Measurements from ENCODE around the gene HEPN1. TPM values are rescaled to one million over a fixed set of nuclear protein-coding genes. Genes with fewer than 3 reads are reported as not detected.

Gene HEPN1
- total RNA-seq (2014; rRNA removed; shearing (Covaris generic)), result 0.05 TPM in 1 of 2 replicates, not detected in the other
- not detected in 2 replicates for polyA plus RNA-seq (2015; cell fraction: cytosol; rRNA removed)
- polyA plus RNA-seq (2015; cell fraction: nucleus; rRNA removed), result not detected in 2 replicates

DNA sequence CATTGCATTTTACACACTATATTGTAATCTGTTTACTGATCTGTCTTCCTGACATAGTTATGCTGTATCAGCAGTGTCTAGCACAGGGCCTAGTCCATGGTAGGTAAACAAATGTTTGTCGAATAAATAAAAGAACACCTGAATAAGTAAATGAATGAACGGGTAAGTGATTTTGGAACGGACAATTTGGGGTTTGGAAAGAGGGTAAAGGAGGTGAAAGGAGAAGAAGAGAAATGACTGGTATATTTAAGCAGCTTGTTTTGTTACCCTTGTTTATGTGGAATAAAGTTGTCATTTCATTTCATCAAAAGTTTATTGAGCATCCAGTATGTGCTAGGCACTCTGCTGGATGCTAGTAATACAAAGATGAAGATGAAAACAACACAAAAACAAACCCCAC lies at the start of gene HEPN1:
Gene HEPN1, plus strand, starts transcription at position 301 of the 400 bp plus-strand sequence.
- DNase-seq (ENCODE audit: low read depth), result no peak

DNA sequence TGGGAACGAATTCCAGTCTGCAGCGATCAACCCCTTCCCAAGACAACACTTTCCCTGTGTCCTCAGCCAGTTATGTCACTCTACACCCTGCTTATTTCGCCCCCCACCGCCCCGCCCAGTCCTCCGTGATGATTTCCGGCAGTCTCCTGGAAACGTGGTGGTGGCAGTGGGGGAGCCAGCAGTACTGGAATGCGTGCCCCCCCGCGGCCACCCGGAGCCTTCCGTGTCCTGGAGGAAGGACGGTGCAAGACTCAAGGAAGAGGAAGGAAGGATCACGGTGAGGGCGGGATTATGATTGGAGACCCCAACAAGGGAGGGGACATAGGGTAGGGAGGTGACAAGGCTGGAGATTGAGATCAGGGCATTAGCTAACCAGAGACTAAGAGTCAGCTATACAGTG lies 49.7 kb upstream of the HEPN1 start:
- no peak for DNase-seq (ENCODE audit: low read depth)

DNA sequence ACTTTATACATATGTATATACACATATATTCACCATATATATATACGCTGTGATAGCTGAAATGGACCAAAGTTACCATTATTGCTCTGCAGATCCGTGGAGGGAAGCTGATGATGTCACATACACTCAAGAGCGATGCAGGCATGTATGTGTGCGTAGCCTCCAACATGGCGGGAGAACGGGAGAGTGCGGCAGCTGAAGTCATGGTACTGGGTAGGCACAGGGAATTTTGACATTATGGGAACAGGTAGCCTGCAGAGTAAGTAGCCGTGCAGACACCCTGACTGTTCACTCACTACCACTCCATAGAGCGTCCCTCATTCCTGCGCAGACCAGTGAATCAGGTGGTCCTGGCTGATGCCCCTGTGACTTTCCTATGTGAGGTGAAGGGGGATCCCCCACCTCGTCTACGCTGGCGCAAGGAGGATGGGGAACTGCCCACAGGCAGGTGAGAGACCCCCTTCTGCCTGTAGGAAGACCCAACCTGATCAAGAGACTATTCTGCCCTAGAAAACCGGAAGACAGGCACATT lies 49.1 kb upstream of the HEPN1 start:
- DNase-seq (ENCODE audit: low read depth), result no peak

DNA sequence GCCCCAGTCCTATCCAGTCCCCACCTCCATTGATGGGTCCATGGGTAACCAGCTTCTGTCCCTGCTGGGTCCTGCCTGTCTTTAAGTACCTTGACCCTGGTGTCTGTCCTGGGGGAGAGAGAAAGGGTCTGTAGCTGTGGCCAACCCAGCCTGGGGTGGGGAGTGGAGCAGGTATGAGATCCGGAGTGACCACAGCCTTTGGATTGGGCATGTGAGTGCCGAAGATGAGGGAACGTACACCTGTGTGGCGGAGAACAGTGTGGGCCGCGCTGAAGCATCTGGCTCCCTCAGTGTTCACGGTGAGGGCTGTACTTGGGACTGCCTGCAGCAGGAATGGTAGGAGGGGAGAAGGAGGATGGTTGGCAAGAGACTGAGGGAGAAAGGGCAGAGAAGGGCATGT lies 48.6 kb upstream of the HEPN1 start:
- no peak for DNase-seq (ENCODE audit: low read depth)

DNA sequence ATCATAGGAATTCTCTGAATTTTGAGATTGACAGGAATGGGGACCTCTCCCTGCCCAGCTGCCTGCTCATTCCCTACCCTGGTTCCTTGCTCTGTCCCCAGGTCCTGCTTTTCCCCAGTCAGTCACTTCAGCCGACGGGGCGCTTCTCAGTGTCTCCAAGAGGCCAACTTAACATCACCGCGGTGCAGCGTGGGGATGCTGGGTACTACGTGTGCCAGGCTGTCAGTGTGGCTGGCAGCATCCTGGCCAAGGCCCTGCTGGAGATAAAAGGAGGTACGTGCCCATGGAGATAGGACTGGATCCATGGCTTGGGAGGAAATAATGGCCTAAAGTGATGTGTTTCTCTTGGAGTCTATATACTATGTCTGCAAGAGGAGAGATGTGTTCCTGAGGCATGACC lies 46.8 kb upstream of the HEPN1 start:
- no peak for DNase-seq (ENCODE audit: low read depth)

DNA sequence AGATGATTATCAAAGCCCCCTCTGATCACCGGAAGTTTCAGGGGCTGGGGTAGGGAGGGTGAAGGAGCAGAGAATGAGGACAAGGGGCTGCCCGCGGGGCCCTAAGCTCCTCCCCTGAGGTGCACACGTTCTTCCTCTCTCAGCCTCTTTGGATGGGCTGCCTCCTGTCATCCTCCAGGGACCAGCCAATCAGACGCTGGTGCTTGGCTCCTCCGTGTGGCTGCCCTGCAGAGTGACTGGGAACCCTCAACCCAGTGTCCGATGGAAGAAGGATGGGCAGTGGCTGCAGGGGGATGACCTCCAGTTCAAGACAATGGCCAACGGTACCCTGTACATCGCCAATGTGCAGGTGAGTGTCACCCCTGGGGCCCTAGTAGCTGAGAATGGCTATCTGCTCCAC lies 46.3 kb upstream of the HEPN1 start:
- no peak for DNase-seq (ENCODE audit: low read depth)

DNA sequence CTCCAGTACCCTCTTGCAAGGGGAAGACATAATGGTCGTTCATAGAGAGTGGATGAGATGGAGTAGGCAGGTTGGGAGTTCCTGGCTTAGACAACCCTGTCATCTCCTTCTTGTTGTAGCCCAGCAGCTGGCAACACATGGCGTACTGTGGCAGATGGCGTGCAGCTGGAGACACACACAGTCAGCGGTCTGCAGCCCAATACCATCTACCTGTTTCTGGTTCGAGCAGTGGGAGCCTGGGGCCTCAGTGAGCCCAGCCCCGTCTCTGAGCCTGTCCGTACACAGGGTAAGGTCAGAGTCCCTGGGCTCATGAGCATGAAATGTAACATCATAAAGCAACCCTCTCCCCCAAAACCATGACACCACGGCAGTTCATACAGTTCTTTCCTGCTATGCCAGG lies 45.1 kb upstream of the HEPN1 start:
- no peak for DNase-seq (ENCODE audit: low read depth)

DNA sequence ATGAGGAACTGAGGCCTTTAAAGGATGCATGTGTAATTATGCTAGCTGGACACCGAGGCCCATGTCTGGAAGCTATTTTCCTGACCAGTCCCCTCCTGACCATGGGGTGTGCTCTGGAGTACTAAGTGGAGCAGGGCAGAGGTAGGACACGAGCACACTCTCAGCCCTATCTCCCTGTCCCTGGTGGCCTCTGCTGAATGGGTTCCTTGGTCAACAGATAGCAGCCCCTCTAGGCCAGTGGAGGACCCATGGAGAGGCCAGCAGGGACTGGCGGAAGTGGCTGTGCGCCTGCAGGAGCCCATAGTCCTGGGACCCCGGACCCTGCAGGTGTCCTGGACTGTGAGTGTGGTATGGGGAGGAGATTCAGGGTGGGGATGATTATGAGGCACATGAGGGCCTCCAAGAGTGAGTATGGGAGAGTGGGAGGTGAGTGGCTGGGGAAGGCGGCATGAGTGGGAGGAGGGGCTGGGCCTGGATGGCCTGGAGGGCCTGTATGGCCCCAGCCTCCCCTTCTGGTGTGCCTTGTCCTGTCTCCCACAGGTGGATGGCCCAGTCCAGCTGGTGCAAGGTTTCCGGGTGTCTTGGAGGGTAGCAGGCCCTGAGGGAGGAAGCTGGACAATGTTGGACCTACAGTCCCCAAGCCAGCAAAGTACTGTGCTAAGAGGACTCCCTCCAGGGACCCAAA lies 44.3 kb upstream of the HEPN1 start:
- DNase-seq (ENCODE audit: low read depth), result no peak

DNA sequence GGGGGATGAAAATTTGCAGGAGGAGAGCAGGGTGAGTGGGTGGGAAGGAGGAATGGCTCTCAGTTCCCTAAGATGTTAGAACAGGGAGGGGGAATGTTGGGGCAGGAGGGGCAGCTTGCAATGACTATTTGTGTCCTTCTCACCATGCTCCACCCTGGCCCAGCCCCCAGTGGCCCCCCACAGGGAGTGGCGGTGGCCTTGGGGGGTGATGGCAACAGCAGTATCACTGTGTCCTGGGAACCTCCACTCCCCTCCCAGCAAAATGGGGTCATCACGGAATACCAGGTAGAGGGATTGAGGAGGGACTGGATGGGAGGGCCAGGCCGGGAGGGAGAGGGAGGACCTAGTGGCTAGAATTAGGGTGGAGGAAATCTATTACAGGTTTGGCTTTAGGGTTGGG lies 43.6 kb upstream of the HEPN1 start:
- no peak for DNase-seq (ENCODE audit: low read depth)

DNA sequence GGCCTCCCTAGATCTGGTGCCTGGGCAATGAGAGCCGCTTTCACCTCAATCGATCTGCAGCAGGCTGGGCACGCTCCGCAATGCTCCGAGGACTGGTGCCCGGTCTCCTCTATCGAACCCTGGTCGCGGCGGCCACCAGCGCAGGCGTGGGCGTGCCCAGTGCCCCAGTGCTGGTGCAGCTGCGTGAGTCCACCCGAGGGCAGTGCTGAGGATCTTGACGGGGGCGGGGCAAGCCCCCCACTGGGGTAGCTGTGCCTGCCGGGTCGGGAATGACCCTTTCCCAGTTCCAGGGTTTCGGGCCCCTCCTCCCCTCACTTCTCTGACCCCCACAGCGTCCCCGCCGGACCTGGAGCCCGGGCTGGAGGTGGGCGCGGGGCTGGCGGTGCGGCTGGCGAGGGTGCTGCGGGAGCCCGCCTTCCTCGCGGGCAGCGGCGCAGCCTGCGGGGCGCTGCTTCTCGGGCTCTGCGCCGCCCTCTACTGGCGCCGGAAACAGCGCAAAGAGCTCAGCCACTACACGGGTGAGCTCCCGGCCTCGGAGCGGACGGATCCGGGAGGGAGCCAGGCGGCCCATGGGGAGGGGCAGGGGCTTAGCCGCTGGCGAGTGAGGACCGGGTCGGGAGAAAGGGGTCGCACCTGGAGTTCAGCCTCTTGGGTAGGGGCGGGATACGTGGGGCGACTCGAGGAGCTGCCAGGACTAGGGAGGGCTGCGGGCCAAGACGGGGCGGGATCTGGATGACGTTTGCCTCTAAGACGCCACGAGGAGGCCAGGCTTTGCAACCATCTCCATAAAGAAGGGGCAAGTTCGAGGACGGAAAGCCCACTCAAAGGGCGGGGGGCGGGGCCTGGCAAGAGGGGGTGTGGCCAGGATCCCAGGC lies 42.9 kb upstream of the HEPN1 start:
- peak; percentile 91 for DNase-seq (ENCODE audit: low read depth)

DNA sequence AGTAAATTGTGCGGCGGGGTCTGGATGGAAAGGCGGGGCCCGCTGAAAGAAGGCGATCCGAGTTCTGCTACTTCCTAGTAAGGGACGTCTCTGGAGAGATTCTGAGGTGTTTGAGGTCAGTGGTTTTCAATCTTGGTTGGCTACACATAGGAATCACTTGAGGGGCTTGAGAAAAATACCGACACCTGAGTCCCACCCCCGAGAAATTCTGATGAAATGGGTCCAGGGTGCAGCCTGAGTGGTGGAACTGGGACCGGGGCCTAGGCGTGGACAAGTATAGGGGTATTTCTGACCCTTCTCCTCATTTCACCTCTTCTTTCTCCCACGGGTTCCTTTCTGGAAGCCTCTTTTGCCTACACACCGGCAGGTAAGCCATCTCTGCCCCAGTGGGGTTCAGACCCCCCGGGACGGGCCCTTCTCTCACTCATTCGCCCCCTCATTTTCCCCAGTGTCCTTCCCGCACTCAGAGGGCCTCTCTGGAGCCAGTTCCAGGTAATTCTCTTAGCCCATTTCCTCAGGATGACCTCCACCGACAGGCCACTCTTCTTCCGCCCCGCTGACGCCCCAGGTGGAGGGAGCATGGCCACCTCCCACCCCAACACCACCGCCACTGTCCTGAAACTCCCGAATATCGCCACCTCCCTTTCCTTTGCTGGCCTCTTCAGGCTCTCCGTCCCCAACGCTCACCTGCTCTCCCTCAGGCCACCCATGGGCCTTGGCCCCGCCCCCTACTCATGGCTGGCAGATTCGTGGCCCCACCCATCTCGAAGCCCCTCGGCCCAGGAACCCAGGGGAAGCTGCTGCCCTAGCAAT lies 42.0 kb upstream of the HEPN1 start:
- DNase-seq (ENCODE audit: low read depth), result no peak

DNA sequence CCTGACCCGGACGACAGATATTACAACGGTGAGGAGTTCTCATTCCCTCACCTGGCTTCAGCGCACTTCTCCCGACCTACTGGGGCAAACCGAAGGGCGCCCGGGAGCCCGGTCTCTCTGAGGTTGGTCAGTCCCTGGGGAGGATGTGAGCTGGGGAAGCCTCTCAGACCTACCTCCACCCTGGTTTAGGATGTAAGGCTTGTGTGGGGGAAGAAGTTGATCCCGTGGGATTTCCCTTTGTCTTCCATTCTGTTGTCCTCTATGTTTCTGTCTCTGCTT lies 41.5 kb upstream of the HEPN1 start:
- no peak for DNase-seq (ENCODE audit: low read depth)

DNA sequence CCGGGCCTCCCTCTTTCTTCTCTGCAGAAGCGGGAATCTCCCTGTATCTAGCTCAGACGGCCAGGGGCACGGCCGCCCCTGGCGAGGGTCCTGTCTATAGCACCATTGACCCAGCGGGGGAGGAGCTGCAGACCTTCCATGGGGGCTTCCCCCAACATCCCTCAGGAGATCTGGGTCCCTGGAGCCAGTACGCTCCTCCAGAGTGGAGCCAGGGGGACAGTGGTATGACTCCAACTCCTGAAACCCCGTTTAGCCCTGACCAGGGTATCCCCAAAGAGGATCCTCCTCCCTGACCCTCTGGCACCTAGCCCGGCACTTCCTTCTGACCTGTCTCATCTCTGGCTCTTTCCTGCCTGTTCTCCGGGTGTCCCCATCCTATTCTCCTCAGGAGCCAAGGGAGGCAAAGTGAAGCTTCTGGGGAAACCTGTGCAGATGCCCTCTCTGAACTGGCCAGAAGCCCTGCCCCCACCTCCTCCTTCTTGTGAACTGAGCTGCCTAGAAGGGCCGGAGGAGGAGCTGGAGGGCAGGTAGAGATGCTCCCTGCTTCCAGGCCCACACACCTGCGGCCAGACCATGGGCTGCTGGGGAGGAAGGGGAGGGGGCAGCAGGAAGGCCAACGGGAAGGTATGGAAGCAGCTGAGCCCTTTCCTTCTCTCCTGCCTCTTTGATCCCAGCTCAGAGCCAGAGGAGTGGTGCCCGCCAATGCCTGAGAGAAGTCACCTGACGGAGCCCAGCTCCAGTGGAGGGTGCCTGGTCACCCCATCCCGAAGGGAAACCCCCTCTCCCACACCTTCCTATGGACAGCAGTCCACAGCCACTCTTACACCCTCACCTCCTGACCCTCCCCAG lies 40.9 kb upstream of the HEPN1 start:
- DNase-seq (ENCODE audit: low read depth), result no peak

DNA sequence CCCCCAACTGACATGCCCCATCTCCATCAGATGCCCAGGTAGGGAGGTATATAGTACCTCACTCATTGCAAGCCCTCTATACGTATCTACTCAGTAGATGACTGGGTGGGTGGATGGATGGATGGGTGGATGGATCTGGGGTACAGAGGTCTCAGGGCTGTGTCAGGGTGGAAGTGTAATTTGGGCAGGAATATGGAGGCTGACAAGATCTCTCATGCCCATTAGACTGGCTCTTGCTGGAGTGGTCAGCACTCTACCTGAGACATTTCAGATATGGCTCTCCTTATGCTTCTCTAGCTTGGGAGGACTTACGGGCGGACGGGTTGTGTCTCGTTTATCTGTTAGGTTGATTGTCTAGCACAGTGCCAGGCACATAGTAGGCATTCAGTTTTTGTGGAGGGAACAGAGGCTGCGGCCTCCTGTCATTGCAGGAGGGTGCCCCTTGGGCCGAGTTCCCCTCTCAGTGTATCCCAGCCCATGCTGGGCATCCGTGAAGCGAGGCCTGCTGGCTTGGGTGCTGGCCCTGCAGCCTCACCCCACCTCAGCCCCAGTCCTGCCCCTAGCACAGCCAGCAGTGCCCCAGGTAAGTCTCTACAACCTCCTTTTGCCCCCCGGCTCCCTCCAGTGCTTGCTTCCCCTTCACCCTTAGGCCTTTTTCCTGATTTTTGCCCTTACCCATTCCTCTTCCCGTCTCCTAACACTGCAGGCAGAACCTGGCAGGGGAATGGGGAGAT lies 40.1 kb upstream of the HEPN1 start:
- no peak for DNase-seq (ENCODE audit: low read depth)

DNA sequence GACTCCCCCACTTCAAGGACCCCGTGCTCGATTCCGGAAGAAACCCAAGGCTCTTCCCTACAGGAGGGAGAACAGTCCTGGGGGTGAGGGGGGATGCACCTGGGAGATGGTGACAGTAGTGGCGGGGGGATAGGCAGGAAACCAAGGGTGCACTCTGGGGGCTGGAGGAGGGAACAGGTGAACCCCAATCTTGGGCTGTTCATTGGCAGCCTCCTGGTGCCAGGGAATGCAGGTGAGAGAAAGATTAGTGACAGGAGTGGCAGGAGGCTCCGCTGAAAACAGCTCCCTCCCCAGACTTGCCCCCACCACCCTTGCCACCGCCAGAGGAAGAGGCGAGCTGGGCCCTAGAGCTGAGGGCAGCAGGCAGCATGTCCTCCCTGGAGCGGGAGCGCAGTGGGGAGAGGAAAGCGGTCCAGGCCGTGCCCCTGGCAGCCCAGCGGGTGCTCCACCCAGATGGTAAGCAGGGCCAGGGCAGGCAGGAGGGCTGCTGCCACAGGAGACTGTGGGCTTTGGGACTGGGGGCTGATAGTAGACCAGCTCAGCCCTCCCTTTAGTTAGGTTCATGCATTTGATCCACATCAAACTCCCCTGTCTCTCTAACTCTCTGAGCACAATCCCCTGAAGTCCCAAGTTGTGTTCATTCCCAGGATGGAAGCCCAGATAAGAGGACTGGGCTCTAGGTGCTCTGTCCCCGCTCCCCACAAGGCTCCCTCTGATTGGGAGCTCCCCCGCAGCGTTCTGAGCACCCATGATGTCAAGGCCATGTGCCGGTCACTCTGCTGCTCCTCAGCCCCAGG lies 39.4 kb upstream of the HEPN1 start:
- DNase-seq (ENCODE audit: low read depth), result no peak

DNA sequence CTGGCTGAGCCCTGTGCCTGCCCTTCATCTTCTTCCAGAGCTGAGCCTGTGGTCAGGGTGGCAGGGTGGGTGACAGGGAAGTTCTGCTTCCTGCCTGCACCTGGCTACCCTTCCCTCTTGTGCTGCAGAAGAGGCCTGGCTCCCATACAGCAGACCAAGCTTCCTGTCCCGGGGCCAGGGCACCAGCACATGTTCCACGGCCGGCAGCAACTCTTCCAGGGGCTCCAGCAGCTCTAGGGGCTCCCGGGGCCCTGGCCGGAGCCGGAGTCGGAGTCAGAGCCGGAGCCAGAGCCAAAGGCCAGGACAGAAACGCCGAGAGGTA lies 38.8 kb upstream of the HEPN1 start:
- DNase-seq (ENCODE audit: low read depth), result no peak

DNA sequence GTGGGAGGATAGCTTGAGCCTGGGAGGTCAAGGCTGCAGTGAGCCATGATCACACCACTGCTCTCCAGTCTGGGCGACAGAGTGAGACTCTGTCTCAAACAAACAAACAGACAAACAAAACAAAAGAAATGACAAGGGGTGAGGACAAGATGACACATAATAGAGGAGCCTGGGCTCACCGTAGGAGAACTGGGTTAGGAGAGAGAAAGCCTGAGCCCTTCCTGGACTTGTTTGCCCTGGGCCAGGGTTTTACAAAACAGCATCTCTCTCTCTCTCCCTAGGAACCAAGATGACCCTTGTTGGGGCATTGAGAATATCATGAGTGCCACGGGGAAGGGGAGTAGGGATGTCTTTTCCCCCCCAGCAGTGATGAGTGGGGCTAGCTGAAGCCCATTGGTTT lies 38.1 kb upstream of the HEPN1 start:
- DNase-seq (ENCODE audit: low read depth), result no peak

DNA sequence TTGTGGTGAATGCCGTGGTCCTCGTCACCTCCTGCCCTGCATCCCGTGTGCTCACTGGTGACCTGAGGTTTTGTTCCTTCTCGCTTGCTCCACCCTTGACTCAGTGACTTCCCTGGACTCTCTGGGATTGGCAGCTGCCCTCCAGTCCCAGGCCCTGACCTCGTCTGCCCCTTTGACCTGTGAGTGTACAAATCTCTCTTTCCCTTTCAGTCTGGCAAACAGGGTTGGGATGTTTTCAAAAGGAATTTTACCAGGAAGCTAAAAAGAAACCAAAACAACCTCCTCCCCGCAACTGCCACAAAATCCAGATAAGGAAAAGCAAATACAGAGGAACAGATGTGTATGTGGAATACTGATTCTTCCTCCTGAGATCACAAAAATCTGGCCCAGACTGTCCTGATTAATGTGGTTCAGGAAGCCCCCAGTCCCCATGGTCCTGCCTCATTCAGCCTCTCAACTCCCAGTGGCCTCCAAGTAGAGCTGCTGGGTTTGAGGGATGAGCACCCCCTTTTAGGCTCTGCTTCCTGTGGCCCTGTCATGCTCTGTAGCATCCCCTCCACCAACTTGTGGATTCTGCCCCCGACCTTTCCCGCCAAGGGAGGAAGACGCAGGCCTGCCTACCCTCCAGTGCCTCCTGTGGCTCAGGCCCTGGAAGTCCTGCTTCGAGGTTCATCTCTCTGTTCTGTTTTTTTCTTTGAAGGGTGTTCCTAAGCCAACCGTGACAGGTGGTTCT lies 36.5 kb upstream of the HEPN1 start:
- DNase-seq (ENCODE audit: low read depth), result no peak

DNA sequence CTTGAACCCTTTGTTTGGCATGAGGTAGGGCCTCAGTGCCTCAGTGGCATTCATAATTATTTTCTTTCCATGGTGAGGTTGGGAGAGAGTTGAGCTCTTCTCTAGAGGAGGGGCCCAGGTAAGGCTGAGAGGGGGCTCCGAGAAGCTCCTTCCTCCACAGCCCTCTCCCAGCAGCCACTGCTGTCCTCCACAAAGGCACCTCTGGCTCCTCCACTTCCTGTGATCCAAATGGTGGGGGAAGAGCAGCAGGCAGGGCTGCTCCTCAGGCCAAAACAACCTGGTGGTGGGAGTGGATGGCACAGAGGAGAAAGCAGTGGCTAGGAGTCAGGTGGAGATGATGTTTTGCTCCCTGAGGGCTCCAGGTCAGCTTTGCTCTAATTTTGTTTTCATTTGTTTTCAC lies 34.7 kb upstream of the HEPN1 start:
- no peak for DNase-seq (ENCODE audit: low read depth)
